Naive thymus-derived CD4-positive, alpha-beta T cell (primary cell): ENCODE results near the gene JPH3. TPM values are rescaled to one million over a fixed set of nuclear protein-coding genes. Genes with fewer than 3 reads are reported as not detected.

Experiments
- ATAC-seq: fragments of 150-1000 bp; cut with Tn5 transposase; 2 replicates; pipeline ENCODE4 v1.10.0; 2021; ENCODE audit warnings: mild to moderate bottlenecking, moderate library complexity
- CTCF ChIA-PET: fragments of 350-600 bp; sonication (Branson Sonifier 250); formaldehyde crosslinking; loops from one replicate; lab custom pipeline; 2021; ENCODE audit warnings: antibody characterized with exemption; lab: Charles Lee
- POLR2A ChIA-PET: fragments of 350-600 bp; sonication (Branson Sonifier 250); formaldehyde crosslinking; loops from one replicate; lab custom pipeline; 2021; ENCODE audit warnings: antibody characterized with exemption, inconsistent platforms; lab: Charles Lee
- DNase-seq, 9 donors: peaks; one replicate each; pipeline versions ENCODE4 v3.0.0 to v3.0.0-alpha.2; 2020 to 2022; ENCODE audit warnings: mixed read lengths in 1 of 9
- H3K27ac ChIP-seq: one replicate; pipeline ENCODE4 v1.7.0; 2013; ENCODE audit warnings: mild to moderate bottlenecking, low read depth, low read length, moderate library complexity
- H3K27me3 ChIP-seq, 2 donors: one replicate each; pipeline ENCODE4 v1.7.0; 2013; ENCODE audit warnings: low read length in 2 of 2, mild to moderate bottlenecking in 2 of 2, moderate library complexity in 2 of 2; ENCODE audit not compliant: control insufficient read depth in 2 of 2, insufficient read depth in 2 of 2
- H3K36me3 ChIP-seq, 3 experiments: 1 replicate in 2 of 3; 2 replicates in 1 of 3; pipeline ENCODE4 v1.7.0; 2013; ENCODE audit warnings: low read length in 3 of 3, mild to moderate bottlenecking in 3 of 3, moderate library complexity in 1 of 3; ENCODE audit not compliant: insufficient read depth in 3 of 3, control insufficient read depth in 2 of 3
- H3K4me1 ChIP-seq, 2 donors: one replicate each; pipeline ENCODE4 v1.7.0; 2013; ENCODE audit warnings: low read length in 2 of 2, mild to moderate bottlenecking in 2 of 2, moderate library complexity in 1 of 2; ENCODE audit not compliant: control insufficient read depth in 2 of 2, insufficient read depth in 2 of 2
- H3K4me3 ChIP-seq: 2 replicates; pipeline ENCODE4 v1.7.0; 2013; ENCODE audit warnings: mild to moderate bottlenecking, low read length
- H3K9me3 ChIP-seq, 3 experiments: 1 replicate in 2 of 3; 2 replicates in 1 of 3; pipeline ENCODE4 v1.7.0; 2013; ENCODE audit warnings: low read length in 3 of 3; ENCODE audit not compliant: control insufficient read depth in 2 of 3
- H3K27ac Mint-ChIP-seq, 9 donors: one replicate each; pipeline ENCODE4 v1.8.0; 2020 to 2022; ENCODE audit warnings: mixed read lengths in 9 of 9, mild to moderate bottlenecking in 8 of 9, moderate library complexity in 5 of 9, inconsistent platforms in 2 of 9
- H3K27me3 Mint-ChIP-seq, 5 donors: one replicate each; pipeline ENCODE4 v1.8.0; 2021 to 2022; ENCODE audit warnings: mixed read lengths in 5 of 5, mild to moderate bottlenecking in 1 of 5
- H3K36me3 Mint-ChIP-seq, 5 donors: one replicate each; pipeline ENCODE4 v1.8.0; 2020 to 2022; ENCODE audit warnings: mixed read lengths in 5 of 5, mild to moderate bottlenecking in 3 of 5, inconsistent platforms in 1 of 5
- H3K4me1 Mint-ChIP-seq, 7 donors: one replicate each; pipeline ENCODE4 v1.8.0; 2020 to 2022; ENCODE audit warnings: mixed read lengths in 7 of 7, mild to moderate bottlenecking in 3 of 7, inconsistent platforms in 1 of 7
- H3K4me3 Mint-ChIP-seq, 10 donors: one replicate each; pipeline ENCODE4 v1.8.0; 2020 to 2022; ENCODE audit warnings: mild to moderate bottlenecking in 10 of 10, mixed read lengths in 10 of 10, moderate library complexity in 6 of 10, inconsistent platforms in 2 of 10
- H3K9me3 Mint-ChIP-seq, 11 donors: one replicate each; pipeline ENCODE4 v1.8.0; 2020 to 2022; ENCODE audit warnings: mixed read lengths in 11 of 11, mild to moderate bottlenecking in 4 of 11, inconsistent platforms in 1 of 11, moderate library complexity in 1 of 11
- intact Hi-C, 2 donors: fragments of 100-400 bp; cut with micrococcal nuclease; formaldehyde crosslinking; loops; one replicate each; pipeline ENCODE4 v1.15.1; 2023
- polyA plus RNA-seq, 2 donors: library from polyadenylated mRNA; unstranded; fragments of 300-500 nt; fragmentation: Illumina TruSeq; gene quantifications; one replicate each; pipeline ENCODE4 v1.2.3, GENCODE V29; 2021
- total RNA-seq, 6 experiments: library from RNA in 5 of 6; stranded (reverse) in 5 of 6; gene quantifications; 1 replicate in 5 of 6; 2 replicates in 1 of 6; pipeline ENCODE4 v1.2.3 and lab custom pipeline; 2021 to 2026

JPH3 gene
- total and polyA plus RNA-seq, 7 experiments from 2014 or later = not detected

GRCh38 chr16:87708881-87709638, 106.8 kb downstream of the JPH3 start:
- Mint-ChIP-seq H3K27me3 (no peaks in the 10 kb centered on the region), H3K36me3 (peaks cover 0 to 24% (median 7%) of the 10 kb centered on the region in 5 donors), H3K4me3 (no peak overlapping the region), H3K27ac (no peak overlapping the region), H3K4me1 (peaks cover 11 to 25% (median 19%) of the 10 kb centered on the region in 7 donors), H3K9me3 (no peaks in the 10 kb centered on the region)
- DNase-seq = no peak
- ChIA-PET POLR2A (no interaction called here), CTCF (no interaction called here)
- Histone ChIP-seq H3K4me1 (peaks cover 10 to 21% of the 10 kb centered on the region in 2 donors), H3K9me3 (no peaks in the 10 kb centered on the region), H3K36me3 (peaks cover 9 to 73% (median 11%) of the 10 kb centered on the region in 3 experiments), H3K4me3 (no peak overlapping the region), H3K27me3 (no peaks in the 10 kb centered on the region), H3K27ac (no peak overlapping the region)
- no peak for ATAC-seq
- intact Hi-C loops = no loop called here

DNA sequence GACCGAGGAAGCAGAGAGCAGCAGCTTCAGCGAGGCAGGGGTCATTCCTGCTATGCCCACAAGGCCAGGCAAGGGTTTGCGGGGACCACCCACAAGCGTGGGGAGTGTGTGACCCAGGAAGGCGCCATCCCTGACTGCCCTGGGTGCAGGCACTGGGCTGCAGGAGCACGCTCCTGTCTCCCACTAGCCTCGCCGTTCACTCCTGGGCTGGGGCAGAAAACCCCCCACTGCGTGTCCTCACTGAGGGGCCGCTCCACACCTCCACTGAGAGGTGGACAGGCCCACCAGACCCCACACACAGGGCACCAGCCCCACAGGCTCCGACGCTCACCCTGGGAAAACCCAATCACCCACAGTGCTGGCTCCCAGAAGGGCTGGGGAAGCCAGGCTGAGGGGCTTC, 107.4 kb downstream of the JPH3 start:
- H3K9me3 Mint-ChIP-seq = no peaks in the 10 kb centered on the region
- no peak for ATAC-seq
- Histone ChIP-seq H3K36me3 (peaks cover 9 to 77% (median 11%) of the 10 kb centered on the region in 3 experiments), H3K4me3 (no peak overlapping the region), H3K4me1 (peaks cover 11 to 25% of the 10 kb centered on the region in 2 donors), H3K27me3 (no peaks in the 10 kb centered on the region), H3K9me3 (no peaks in the 10 kb centered on the region), H3K27ac (no peak overlapping the region)
- H3K4me3 Mint-ChIP-seq = no peak overlapping the region
- no peaks in the 10 kb centered on the region for H3K27me3 Mint-ChIP-seq
- H3K36me3 Mint-ChIP-seq = peaks cover 0 to 27% (median 7%) of the 10 kb centered on the region in 5 donors
- intact Hi-C loops = no loop called here
- CTCF ChIA-PET = no interaction called here
- POLR2A ChIA-PET = no interaction called here
- H3K27ac Mint-ChIP-seq = no peak overlapping the region
- peaks cover 13 to 28% (median 21%) of the 10 kb centered on the region in 7 donors for H3K4me1 Mint-ChIP-seq
- no peak for DNase-seq

- ChIA-PET POLR2A (no interaction called here), CTCF (no interaction called here)
- intact Hi-C loops = no loop called here
- H3K27ac ChIP-seq = no peak overlapping the region
- H3K4me1 ChIP-seq = peaks cover 11 to 26% of the 10 kb centered on the region in 2 donors
- no peaks in the 10 kb centered on the region for H3K9me3 ChIP-seq
- no peak overlapping the region for H3K4me3 Mint-ChIP-seq
- H3K9me3 Mint-ChIP-seq = no peaks in the 10 kb centered on the region
- no peaks in the 10 kb centered on the region for H3K27me3 ChIP-seq
- peaks cover 11 to 78% (median 14%) of the 10 kb centered on the region in 3 experiments for H3K36me3 ChIP-seq
- no peak overlapping the region for H3K4me3 ChIP-seq
- no peaks in the 10 kb centered on the region for H3K27me3 Mint-ChIP-seq
- ATAC-seq = no peak
- H3K27ac Mint-ChIP-seq = no peak overlapping the region
- peaks cover 13 to 34% (median 27%) of the 10 kb centered on the region in 7 donors for H3K4me1 Mint-ChIP-seq
- H3K36me3 Mint-ChIP-seq = peaks cover 2 to 36% (median 17%) of the 10 kb centered on the region in 5 donors
- DNase-seq = no peak
Measured at GRCh38 chr16:87710887-87711286, 108.6 kb downstream of the JPH3 start.

- Histone ChIP-seq H3K4me1 (peaks cover 11 to 26% of the 10 kb centered on the region in 2 donors), H3K4me3 (no peak overlapping the region), H3K36me3 (peaks cover 11 to 73% (median 15%) of the 10 kb centered on the region in 3 experiments), H3K9me3 (no peaks in the 10 kb centered on the region), H3K27ac (peak overlapping the region; percentile 61), H3K27me3 (no peaks in the 10 kb centered on the region)
- ChIA-PET CTCF (interaction anchor here (0.7 kb wide), 1 partner anchor 20 kb away, joined by 3 read pairs; no protein-coding TSS in a partner anchor), POLR2A (no interaction called here)
- Mint-ChIP-seq H3K4me3 (peak overlapping the region in 3 of 10 donors; percentile 7 to 25 (median 13)), H3K9me3 (no peaks in the 10 kb centered on the region), H3K27ac (peak overlapping the region in 7 of 9 donors; percentile 12 to 95 (median 67)), H3K27me3 (no peaks in the 10 kb centered on the region), H3K4me1 (peaks cover 13 to 38% (median 27%) of the 10 kb centered on the region in 7 donors), H3K36me3 (peaks cover 2 to 41% (median 17%) of the 10 kb centered on the region in 5 donors)
- intact Hi-C loops = loop anchor here in 1 of 2 donors (2.0 kb wide), 1 partner anchor 53 kb away; the partner anchor contains the start of gene KLHDC4
- DNase-seq (no peak), ATAC-seq (no peak)
Measured at GRCh38 chr16:87712184-87712762, 110.0 kb downstream of the JPH3 start.

DNA sequence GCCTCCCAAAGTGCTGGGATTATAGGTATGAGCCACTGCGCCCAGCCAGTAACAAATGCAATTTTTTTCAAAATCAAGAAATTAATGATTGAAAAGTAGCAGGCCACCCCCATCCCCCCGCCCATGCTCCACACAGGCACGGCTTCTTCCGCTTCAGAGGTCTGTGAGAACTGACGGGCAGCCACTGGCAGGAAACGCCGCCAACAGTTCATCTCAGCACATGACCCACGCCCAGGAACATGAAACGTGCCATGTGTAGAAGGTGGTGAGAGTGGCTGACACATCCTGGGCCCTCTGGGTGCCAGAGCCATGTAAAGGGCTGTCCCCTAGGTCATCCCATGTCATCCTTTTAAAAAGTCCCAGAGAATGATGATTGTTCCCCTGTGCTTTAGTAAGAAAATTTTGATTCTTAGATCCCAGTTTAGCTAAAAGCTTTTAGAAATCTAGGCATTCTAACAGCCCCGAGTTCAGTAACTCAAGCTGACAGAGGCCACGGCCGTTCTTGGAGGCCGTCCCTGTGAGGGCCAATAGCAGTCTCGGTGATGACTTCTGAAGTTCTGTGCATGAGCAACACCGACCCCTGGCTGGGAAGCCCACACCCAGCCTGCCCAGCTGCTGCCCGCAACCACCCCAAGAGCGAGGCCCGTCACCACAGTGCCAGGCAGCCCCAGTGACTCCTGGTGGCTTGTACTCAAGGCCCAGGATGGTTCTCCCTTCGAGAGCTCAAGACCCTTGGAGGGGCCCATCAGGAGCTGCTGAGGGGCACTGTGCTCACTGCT, 111.3 kb downstream of the JPH3 start:
- Histone ChIP-seq H3K4me3 (peak overlapping the region; percentile 11), H3K9me3 (no peaks in the 10 kb centered on the region), H3K4me1 (peaks cover 11 to 26% of the 10 kb centered on the region in 2 donors), H3K36me3 (peaks cover 7 to 67% (median 15%) of the 10 kb centered on the region in 3 experiments), H3K27ac (peak overlapping the region; percentile 61), H3K27me3 (no peaks in the 10 kb centered on the region)
- intact Hi-C loops = loop anchor here in 1 of 2 donors (1.0 to 2.0 kb wide), 2 partner anchors 11 to 51 kb away; partner anchors contain the start of gene KLHDC4
- Mint-ChIP-seq H3K27ac (peak overlapping the region; percentile 70 to 97 (median 92)), H3K27me3 (no peaks in the 10 kb centered on the region), H3K36me3 (peaks cover 2 to 38% (median 12%) of the 10 kb centered on the region in 5 donors), H3K9me3 (no peaks in the 10 kb centered on the region), H3K4me3 (peak overlapping the region in 9 of 10 donors; percentile 50 to 79 (median 65)), H3K4me1 (peaks cover 13 to 45% (median 27%) of the 10 kb centered on the region in 7 donors)
- ATAC-seq (peak; percentile 93), DNase-seq (peak in 7 of 9 donors; percentile 54 to 68 (median 57))
- POLR2A ChIA-PET = interaction anchor here (0.5 to 1.3 kb wide), 3 partner anchors 12 to 53 kb away, joined by 3 read pairs; no protein-coding TSS in a partner anchor
- CTCF ChIA-PET = interaction anchor here (1.2 kb wide), 1 partner anchor 77 kb away, joined by 4 read pairs; no protein-coding TSS in a partner anchor

GRCh38 chr16:87715231-87715630, 112.9 kb downstream of the JPH3 start:
- intact Hi-C loops = no loop called here
- CTCF ChIA-PET = no interaction called here
- Mint-ChIP-seq H3K27ac (peak overlapping the region in 8 of 9 donors; percentile 49 to 97 (median 92)), H3K27me3 (no peaks in the 10 kb centered on the region), H3K4me3 (peak overlapping the region in 2 of 10 donors; percentile 21 to 56), H3K4me1 (peaks cover 13 to 45% (median 27%) of the 10 kb centered on the region in 7 donors), H3K9me3 (no peaks in the 10 kb centered on the region), H3K36me3 (peaks cover 6 to 49% (median 21%) of the 10 kb centered on the region in 5 donors)
- H3K4me1 ChIP-seq = peaks cover 11 to 26% of the 10 kb centered on the region in 2 donors
- H3K36me3 ChIP-seq = peaks cover 2 to 58% (median 11%) of the 10 kb centered on the region in 3 experiments
- no peak overlapping the region for H3K27ac ChIP-seq
- no peak for DNase-seq
- H3K9me3 ChIP-seq = no peaks in the 10 kb centered on the region
- no peaks in the 10 kb centered on the region for H3K27me3 ChIP-seq
- POLR2A ChIA-PET = interaction anchor here (1.3 kb wide), 1 partner anchor 15 kb away, joined by 6 read pairs; no protein-coding TSS in a partner anchor
- no peak overlapping the region for H3K4me3 ChIP-seq
- no peak for ATAC-seq
